ENCODE measurements around the gene SLC9A3.
"Not testable (repeated sequence)": the region's sequence is repeated elsewhere in the genome, so short reads cannot be mapped to it uniquely, and the experiment has no call there.

Gene SLC9A3

GRCh38 chr5:524973-525761, 918 bp upstream of the SLC9A3 start:
- no peak for DNase-seq (ENCODE audit: low spot score)

DNA sequence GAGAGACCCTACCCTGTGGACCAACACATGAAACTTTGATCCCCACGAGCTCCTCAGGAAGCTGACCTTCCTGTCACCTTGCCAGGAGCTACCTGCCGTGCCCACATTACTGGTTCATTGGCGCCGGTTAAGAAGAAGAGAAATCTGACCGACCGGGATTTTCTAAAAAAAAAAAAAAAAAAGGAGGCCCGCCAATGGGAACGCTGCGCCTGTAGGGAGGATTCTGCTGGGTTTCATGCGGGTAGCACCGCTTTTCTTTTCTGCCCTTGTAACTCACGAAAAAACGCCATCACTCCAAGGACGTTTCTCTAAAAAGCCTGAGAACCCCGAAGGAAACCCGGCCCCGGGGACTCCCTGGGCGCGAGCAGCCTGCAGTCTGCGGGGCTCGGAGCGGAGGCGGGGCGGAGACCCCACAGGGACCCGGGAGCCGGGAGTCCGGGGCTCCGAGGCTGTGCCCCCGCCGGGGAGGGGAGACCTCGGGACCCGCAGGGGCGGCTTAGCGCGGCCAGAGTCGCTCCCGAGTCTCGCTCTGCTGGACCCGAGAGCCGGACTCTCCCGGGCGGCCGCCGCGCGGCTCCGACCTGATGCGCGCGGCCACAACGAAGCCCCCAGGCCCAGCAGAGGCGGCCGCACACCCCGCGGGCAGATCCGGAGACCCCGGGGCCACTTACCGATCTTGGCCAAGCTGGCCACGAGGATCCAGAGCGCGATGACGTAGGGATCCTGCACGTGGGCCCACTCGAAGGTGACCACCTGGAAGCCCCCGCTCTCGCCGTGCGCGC, 617 bp downstream of the SLC9A3 start:
- DNase-seq (ENCODE audit: low spot score) = no peak

DNA sequence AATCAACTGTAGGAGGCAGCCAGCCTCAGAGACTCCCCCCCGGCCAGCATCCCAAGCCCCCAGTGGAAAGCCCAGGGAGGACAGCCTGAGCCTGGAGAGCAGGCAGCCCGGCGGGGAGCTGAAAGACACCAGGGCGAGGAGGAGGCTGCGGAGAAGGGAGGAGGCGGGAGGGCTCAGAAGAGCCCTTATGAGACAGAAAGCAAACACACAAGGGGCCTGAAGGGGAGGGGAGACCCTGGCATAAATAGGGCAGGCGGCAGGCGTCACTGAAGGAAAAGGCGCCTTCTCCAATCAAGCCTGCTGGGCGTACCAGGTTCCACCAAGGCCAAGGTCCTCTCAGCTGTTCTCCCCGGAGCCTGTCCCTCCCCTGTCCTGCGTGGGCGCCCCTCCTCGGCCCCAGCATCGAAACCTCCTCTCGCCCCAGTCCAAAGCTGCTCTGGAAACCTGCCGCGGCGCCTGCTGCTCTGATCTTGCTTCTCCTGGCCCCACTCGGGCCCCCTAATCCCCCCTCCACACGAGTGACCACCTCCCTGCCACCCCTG, 1.3 kb downstream of the SLC9A3 start:
- DNase-seq (ENCODE audit: low spot score) = no peak

DNA sequence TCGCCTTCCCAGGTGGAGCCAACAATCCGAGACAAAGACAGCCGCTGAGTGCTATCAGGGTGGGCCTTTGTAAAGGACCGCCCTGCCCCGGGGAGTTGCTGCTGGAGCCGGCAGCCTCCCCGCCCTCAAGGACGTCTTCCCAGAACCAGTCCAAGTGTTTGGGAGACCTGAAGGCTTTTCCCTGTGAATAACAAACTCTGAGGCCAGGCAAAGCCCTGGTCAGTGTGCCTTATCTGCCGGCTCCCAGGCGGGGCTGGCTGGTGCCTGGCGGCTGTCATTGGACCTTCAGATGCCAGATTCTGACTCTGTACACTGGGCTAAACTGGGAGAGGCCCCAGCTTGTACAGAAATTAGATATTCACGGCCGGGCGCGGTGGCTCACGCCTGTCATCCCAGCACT, 2.1 kb downstream of the SLC9A3 start:
- DNase-seq (ENCODE audit: low spot score) = no peak

DNA sequence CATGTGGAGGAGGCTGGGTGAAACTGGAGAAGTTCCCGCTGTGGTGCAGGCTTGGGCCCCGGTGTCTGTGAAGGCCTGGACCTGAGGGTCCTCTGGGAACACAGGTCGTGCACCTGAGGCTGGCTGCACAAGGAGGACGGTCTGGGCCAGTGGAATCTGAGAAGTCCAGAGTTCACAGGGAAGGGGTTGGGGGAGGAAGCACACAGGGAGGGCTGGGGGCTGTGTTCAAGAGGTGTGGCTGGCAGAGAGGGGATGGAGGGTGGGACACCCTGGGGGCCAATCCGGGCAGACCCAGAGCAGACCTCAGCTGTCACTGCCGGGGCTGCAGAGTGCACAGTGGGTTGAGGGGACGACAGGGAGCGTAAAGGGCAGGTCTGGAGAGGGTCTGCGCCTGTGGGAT, 2.6 kb downstream of the SLC9A3 start:
- DNase-seq (ENCODE audit: low spot score) = no peak

DNA sequence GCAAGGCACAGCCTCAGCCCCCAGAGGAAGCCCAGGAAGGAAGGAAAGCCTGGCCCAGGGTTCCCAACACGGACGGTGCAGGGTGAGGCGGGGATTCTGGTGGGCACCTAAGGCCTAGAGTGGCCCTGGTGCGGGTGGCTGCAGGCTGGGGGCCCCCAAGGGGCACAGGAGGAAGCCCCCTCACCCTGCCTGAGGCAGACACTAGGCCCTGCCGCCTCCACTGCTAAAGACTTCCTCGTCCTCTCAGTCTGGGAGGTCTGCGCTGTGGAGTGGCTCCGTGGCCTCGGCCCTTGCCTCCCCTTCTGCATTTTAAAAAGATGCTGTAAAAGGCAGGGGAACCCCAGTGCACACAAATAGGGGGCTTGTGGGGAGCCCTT, 3.4 kb downstream of the SLC9A3 start:
- no peak for DNase-seq (ENCODE audit: low spot score)

DNA sequence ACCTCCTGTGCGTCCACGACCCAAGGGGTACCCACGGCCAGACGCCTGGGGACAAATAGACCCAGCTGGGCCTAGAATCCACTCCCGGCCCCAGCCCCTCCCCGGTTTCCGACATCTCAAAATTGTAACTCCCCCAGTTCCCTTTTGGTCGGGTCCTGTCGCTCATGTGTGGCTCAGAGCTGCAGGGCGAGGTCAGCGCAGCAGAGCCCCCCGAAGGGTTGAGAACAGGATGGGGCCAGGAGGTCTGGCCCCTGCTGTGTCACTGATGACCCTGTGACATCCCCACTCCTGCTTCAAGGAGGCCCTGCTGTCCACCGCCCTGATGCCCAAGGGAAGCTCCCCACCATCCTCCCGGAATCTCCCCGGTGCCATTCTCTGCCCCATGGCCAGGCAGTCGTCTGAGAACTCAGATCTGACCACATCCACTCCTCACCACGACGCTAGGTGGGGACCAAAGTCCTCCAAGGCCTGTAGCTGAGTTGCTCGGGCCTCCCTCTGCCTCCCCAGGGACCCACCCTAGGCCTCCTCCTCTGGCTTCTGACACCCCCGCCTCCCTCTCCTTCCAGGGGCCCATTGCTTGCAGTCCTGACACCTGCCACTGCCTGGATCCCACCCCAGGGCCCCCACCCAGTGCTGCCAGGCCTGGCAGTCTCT, 3.9 kb downstream of the SLC9A3 start:
- DNase-seq (ENCODE audit: low spot score) = no peak

DNA sequence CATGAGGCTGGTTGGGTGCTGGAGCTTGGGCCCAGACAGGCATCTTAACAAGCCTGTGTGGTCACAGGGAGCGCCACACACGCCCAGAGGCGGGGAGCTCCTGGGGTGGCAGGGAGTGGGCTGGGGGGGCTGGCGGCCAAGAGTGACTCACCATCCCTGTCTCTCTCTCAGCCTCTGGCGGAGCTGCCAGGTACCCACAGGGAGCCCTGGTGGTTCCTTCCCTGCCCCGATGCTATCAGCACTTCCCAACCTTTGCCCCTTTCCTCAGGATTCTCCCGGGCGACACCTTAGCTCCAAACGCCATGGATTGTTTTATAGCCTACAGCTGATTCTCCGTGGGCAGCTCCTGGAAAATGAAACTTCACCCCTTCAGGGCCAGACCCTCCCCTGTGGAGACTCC, 5.5 kb downstream of the SLC9A3 start:
- DNase-seq (ENCODE audit: low spot score) = peak; percentile 96

GRCh38 chr5:517535-518100, 6.6 kb downstream of the SLC9A3 start:
- DNase-seq (ENCODE audit: low spot score) = no peak

DNA sequence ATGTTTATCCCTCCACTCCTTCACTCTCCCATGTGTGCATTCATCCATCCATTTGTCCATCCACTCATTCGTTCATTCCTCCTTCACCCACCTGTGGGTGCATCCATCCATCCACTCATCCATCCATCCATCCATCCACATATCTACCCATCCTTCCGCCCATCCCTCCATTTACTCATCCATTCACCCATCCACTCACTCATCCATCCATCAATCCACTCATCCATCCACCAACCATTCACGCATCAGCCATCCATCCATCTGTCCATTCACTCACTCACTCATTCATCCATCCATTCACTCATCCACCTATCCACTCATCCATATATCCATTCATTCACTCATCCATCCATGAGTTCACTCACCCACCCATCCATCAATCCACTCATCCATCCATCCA, 7.3 kb downstream of the SLC9A3 start:
- no peak for DNase-seq (ENCODE audit: low spot score)

DNA sequence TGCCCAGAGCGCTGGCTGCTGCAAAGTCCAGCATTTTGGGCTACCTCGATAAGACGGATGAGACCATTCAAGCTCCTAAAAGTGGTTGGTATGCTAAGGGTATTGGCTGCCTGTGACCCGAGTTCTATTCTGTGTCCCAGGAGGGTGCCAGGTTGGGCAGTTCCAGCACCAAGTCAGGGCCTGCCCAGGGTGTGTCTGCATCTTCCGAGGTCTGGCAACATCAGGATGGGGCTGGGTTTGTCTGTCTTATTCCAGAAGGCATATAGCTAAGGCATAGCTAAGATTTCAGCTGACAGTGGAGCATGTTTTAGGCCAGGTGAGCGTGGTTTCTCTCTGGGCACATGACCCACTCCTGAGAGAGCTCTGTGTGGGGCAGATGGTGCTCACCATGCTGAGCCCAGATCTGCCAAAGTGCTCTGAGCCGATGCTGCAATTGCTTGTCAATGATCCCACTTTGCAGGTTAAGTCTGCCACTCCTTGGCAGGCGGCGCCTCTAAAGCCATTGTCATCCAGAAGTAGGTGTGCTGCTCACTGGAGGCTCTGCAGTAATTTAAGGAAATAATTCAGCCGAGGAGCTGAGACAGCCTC, 7.8 kb downstream of the SLC9A3 start:
- DNase-seq (ENCODE audit: low spot score) = no peak

DNA sequence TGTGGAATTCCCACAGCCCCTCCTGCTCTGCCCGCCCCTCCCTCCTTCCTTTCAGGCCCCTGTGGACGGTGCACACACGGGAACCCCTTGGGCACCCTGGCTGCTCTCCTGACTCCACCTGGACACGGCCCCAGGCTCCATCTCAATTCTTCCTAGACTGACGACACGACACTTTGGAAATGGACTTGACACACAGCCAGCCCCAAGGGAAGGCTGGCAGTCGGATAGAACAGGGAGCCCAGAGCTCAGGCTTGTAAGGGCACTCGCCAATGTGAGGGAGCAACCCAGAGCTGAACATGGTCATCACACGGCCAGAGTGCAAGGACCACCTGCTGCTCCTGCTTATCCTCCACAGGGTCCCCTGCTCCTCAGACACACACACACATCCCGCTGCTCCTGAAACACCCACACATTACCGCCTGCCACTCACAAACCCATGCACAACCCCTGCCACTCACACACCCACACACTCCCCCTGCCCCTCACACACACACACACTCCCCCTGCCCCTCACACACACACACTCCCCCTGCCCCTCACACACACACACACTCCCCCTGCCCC, 8.9 kb downstream of the SLC9A3 start:
- DNase-seq (ENCODE audit: low spot score) = peak; percentile 55

- DNase-seq (ENCODE audit: low spot score) = peak; percentile 70
These were observed 9.6 kb downstream of the SLC9A3 start for GRCh38 chr5:514673-515072.

DNA sequence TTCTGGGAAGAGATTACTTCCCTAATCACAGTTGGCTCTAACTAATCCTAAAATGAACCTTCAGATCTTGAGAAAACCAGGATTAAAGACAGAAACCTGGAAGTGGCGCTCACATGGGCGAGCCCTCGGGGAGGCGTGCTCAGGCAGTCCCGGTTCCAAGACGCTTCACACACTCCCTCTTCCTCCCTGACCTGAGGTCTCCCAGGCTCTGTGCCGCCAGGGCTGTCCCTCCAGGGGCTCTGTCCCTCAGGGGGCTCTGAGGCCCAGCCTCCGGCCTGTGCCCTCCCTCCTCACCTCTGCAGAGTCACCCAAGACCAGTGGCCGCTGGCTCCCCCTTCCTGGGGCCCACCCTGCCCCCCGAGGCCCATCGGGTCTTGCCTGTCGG, 10.2 kb downstream of the SLC9A3 start:
- no peak for DNase-seq (ENCODE audit: low spot score)

GRCh38 chr5:513216-514100, 10.8 kb downstream of the SLC9A3 start:
- DNase-seq (ENCODE audit: low spot score) = no peak

- no peak for DNase-seq (ENCODE audit: low spot score)
These were observed 12.8 kb downstream of the SLC9A3 start for GRCh38 chr5:511476-511875.

GRCh38 chr5:510521-510920, 13.7 kb downstream of the SLC9A3 start:
- no peak for DNase-seq (ENCODE audit: low spot score)

DNA sequence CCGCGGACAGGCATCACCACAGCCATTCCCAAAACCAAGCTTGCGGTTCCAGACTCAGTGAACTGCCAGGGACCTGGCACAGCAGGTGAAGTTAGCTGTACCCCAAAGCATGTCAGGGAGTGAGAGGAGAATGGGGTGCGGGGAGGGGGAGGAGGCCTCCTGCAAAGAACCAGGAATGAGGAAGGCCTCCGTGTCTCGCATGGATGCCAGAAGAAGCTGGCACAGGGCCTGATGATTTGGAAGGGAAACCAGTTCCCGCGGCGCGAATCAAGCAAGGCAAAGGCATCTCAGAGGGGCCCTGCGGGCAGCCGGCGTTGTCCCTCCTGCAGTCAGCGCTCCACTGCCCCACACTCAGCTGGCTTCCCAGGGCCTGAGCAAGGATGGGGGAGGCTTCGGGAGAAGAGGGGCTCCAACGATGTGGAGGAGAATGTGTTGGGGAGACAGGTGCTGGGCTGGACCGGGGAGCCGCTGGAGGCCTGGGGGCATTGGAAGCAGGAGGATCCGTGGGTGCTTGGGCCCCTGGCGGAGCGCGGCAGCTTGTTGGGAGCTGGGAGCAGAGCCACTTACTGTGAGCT, 14.6 kb downstream of the SLC9A3 start:
- no peak for DNase-seq (ENCODE audit: low spot score)

GRCh38 chr5:507986-508575, 16.2 kb downstream of the SLC9A3 start:
- DNase-seq (ENCODE audit: low spot score) = not testable (repeated sequence)

DNA sequence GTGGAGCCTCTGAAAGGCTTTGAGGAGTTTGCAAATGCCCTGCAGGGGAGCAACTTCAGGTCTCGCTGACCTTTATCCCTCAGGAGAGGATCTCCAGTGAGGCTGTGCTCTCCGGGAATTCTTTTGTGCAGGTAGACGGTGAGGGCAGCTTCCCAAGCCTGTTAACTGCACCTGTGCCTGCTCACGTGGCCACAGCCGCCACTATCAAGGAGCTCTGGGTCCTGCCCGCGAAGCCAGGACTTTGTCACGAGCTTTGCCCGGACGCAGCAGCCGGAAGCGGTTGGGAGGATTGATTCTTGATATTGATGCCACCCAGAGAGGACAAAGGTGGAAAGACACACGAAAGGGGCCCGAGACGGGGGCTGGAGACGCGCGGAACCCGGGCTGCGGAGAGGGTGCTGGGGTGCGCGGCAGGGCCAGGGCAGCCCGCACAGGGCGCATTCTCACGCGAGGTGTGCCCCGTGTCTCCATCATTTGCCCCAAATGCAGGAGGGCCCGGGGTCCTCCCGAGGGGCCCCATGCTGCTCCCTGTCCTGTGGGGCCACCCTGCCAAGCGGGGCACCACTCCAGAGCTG, 18.2 kb downstream of the SLC9A3 start:
- no peak for DNase-seq (ENCODE audit: low spot score)

Data from LoVo (cell line).